CD4-positive, CD25-positive, alpha-beta regulatory T cell (primary cell): Measurements from ENCODE around the gene RNF31. TPM values are rescaled to one million over a fixed set of nuclear protein-coding genes. Genes with fewer than 3 reads are reported as not detected.

Experiments used
- ATAC-seq, 2 donors: fragments of 150-1000 bp; cut with Tn5 transposase; one replicate each; pipeline ENCODE4 v1.10.0; 2021; ENCODE audit warnings: low read depth in 2 of 2, moderate number of reproducible peaks in 2 of 2, moderate library complexity in 1 of 2
- DNase-seq, 3 donors: peaks; one replicate each; pipeline versions ENCODE4 v3.0.0 to v3.0.0-alpha.2; 2012 to 2022; ENCODE audit warnings: mixed read lengths in 1 of 3
- H3K27ac ChIP-seq: one replicate; pipeline ENCODE4 v1.7.0; 2013; ENCODE audit warnings: mild to moderate bottlenecking, low read length; ENCODE audit not compliant: insufficient read depth, poor library complexity, severe bottlenecking
- H3K27me3 ChIP-seq: one replicate; pipeline ENCODE4 v1.7.0; 2013; ENCODE audit warnings: low read length; ENCODE audit not compliant: control insufficient read depth, insufficient read depth
- H3K36me3 ChIP-seq: one replicate; pipeline ENCODE4 v1.7.0; 2013; ENCODE audit warnings: mild to moderate bottlenecking, low read length, moderate library complexity; ENCODE audit not compliant: control insufficient read depth, insufficient read depth
- H3K4me1 ChIP-seq: 2 replicates; pipeline ENCODE4 v1.7.0; 2013; ENCODE audit warnings: mild to moderate bottlenecking, low read length; ENCODE audit not compliant: insufficient read depth, control insufficient read depth, poor library complexity, severe bottlenecking
- H3K4me3 ChIP-seq: one replicate; pipeline ENCODE4 v1.7.0; 2013; ENCODE audit warnings: low read depth, mild to moderate bottlenecking, low read length, moderate library complexity
- H3K9me3 ChIP-seq, 2 experiments: 1 replicate in 1 of 2; 2 replicates in 1 of 2; pipeline ENCODE4 v1.7.0; 2013; ENCODE audit warnings: low read length in 2 of 2, mild to moderate bottlenecking in 1 of 2, moderate library complexity in 1 of 2; ENCODE audit not compliant: control insufficient read depth in 2 of 2
- H3K27ac Mint-ChIP-seq, 3 donors: one replicate each; pipeline ENCODE4 v1.8.0; 2020 to 2022; ENCODE audit warnings: mild to moderate bottlenecking in 3 of 3, mixed read lengths in 3 of 3, moderate library complexity in 2 of 3
- H3K27me3 Mint-ChIP-seq: one replicate; pipeline ENCODE4 v1.8.0; 2022; ENCODE audit warnings: mild to moderate bottlenecking, mixed read lengths
- H3K36me3 Mint-ChIP-seq: one replicate; pipeline ENCODE4 v1.8.0; 2020; ENCODE audit warnings: mixed read lengths
- H3K4me1 Mint-ChIP-seq, 4 donors: one replicate each; pipeline ENCODE4 v1.8.0; 2020 to 2022; ENCODE audit warnings: mixed read lengths in 4 of 4, mild to moderate bottlenecking in 1 of 4
- H3K4me3 Mint-ChIP-seq, 4 donors: one replicate each; pipeline ENCODE4 v1.8.0; 2020 to 2022; ENCODE audit warnings: mild to moderate bottlenecking in 4 of 4, mixed read lengths in 4 of 4, moderate library complexity in 3 of 4
- H3K9me3 Mint-ChIP-seq, 7 donors: one replicate each; pipeline ENCODE4 v1.8.0; 2020 to 2022; ENCODE audit warnings: mixed read lengths in 7 of 7, mild to moderate bottlenecking in 3 of 7, moderate library complexity in 2 of 7
- polyA plus RNA-seq, 4 donors: library from polyadenylated mRNA; unstranded; fragments of 300-500 nt; fragmentation: Illumina TruSeq; gene quantifications; one replicate each; pipeline ENCODE4 v1.2.3, GENCODE V29; 2021
- total RNA-seq: library from RNA; stranded (reverse); gene quantifications from one replicate; pipeline ENCODE4 v1.2.3, GENCODE V29; 2022

The RNF31 gene
- total and polyA plus RNA-seq, 5 donors from 2014 or later: 35.9 to 82.4 (median 45.5) TPM

DNA sequence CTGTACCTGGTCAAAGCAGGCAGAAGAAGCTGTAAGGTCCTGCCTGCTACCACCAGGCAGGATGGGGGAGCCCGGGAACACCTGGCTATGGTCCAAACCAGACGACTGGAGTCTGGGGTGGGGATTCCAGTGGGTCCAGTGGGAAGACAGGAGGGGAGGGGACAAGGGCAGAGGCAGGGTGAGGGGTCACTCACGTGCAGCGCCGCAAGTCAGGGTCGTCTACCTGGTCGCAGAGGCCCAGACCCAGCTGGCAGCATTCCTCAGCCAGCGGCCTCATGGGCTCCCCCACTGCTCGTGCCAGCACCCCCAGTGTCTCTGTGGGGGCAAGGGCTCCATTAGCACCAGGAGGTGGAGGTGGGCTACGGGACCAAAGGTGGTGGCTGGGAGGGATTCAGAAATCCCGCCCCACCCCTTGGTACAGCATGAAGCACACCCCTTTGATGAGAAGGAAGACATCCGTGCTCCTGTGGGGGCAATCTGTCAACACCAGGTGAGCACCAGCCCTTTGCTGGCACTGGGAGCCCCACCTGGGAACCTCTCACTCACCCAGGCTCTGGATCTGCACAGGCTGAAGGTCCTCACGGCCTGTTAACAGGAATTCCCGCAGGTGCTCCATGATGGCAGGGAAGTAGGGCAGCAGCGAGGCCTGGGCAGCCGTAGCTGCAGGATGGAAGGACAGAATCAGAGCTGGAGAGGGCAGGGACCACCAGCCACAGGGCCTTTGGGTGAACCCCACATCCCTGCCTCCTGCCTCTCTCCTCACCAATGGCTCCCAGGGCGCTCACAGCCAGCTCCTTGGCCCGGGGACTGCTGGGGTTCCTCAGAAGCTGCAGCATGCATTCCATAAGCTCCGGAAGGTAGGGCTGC is 37.0 kb downstream of the RNF31 start:
- Mint-ChIP-seq H3K4me3 (no peak overlapping the region), H3K36me3 (peaks cover 13% of the 10 kb centered on the region), H3K27me3 (peaks cover 5% of the 10 kb centered on the region), H3K4me1 (peaks cover 9 to 29% (median 17%) of the 10 kb centered on the region in 4 donors), H3K27ac (no peak overlapping the region), H3K9me3 (no peaks in the 10 kb centered on the region)
- Histone ChIP-seq H3K36me3 (peaks cover 44% of the 10 kb centered on the region), H3K27ac (no peak overlapping the region), H3K27me3 (no peaks in the 10 kb centered on the region), H3K4me3 (no peak overlapping the region), H3K9me3 (no peaks in the 10 kb centered on the region), H3K4me1 (peaks cover 18% of the 10 kb centered on the region)
- ATAC-seq (no peak), DNase-seq (no peak)

DNA sequence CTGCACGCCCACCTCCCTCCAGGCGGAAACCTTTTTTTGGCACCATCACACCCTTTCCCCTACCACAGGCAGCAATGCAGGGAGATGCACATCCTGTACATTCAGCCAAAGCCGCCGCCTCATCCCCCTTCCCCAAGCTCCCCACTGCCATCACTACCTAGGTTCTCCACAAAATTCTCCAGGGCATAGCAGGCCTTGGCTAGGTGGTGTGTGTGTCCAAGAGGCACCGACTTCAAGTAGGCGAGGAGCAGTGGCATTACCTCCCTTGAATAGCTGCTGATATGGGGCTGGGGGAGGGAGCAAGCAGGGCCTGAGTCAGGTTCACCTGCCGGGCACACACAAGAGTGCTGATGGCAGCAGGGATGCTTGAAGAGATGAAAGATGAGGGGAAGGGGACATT is 37.7 kb downstream of the RNF31 start:
- H3K9me3 ChIP-seq: no peaks in the 10 kb centered on the region
- H3K4me3 ChIP-seq: no peak overlapping the region
- no peaks in the 10 kb centered on the region for H3K9me3 Mint-ChIP-seq
- no peak for DNase-seq
- H3K27ac Mint-ChIP-seq: peak overlapping the region in 1 of 3 donors; percentile 69
- H3K4me3 Mint-ChIP-seq: peak overlapping the region in 1 of 4 donors; percentile 15
- peaks cover 5% of the 10 kb centered on the region for H3K27me3 Mint-ChIP-seq
- peaks cover 18% of the 10 kb centered on the region for H3K4me1 ChIP-seq
- peaks cover 38% of the 10 kb centered on the region for H3K36me3 ChIP-seq
- no peak overlapping the region for H3K27ac ChIP-seq
- no peaks in the 10 kb centered on the region for H3K27me3 ChIP-seq
- H3K36me3 Mint-ChIP-seq: peaks cover 10% of the 10 kb centered on the region
- no peak for ATAC-seq
- peaks cover 11 to 32% (median 19%) of the 10 kb centered on the region in 4 donors for H3K4me1 Mint-ChIP-seq

DNA sequence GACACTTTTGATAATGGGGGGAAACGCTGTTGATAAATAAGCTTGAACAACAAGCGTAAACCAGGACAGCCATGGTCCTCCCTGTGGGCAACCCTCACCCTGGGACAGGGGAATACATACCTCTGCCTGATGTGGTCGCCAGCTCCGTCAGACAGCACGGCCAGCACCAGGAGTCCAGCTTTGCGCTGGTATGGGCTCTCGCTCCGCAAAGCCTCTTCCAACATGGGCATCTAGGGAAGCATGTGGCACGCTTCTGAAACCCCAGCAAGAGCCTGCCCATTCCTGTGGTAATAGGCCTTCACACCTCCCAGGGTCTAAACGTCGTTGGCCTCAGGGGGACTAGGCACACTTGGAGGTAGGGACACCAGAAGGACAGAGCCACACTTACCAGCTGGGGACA is 38.4 kb downstream of the RNF31 start:
- Histone ChIP-seq H3K27me3 (no peaks in the 10 kb centered on the region), H3K27ac (no peak overlapping the region), H3K4me3 (no peak overlapping the region), H3K36me3 (peaks cover 34% of the 10 kb centered on the region), H3K4me1 (peaks cover 18% of the 10 kb centered on the region), H3K9me3 (no peaks in the 10 kb centered on the region)
- H3K27me3 Mint-ChIP-seq: peaks cover 5% of the 10 kb centered on the region
- H3K9me3 Mint-ChIP-seq: no peaks in the 10 kb centered on the region
- H3K4me1 Mint-ChIP-seq: peaks cover 11 to 32% (median 20%) of the 10 kb centered on the region in 4 donors
- no peak for DNase-seq
- ATAC-seq: no peak
- H3K27ac Mint-ChIP-seq: peak overlapping the region in 1 of 3 donors; percentile 15
- peaks cover 8% of the 10 kb centered on the region for H3K36me3 Mint-ChIP-seq
- peak overlapping the region in 1 of 4 donors; percentile 83 for H3K4me3 Mint-ChIP-seq

DNA sequence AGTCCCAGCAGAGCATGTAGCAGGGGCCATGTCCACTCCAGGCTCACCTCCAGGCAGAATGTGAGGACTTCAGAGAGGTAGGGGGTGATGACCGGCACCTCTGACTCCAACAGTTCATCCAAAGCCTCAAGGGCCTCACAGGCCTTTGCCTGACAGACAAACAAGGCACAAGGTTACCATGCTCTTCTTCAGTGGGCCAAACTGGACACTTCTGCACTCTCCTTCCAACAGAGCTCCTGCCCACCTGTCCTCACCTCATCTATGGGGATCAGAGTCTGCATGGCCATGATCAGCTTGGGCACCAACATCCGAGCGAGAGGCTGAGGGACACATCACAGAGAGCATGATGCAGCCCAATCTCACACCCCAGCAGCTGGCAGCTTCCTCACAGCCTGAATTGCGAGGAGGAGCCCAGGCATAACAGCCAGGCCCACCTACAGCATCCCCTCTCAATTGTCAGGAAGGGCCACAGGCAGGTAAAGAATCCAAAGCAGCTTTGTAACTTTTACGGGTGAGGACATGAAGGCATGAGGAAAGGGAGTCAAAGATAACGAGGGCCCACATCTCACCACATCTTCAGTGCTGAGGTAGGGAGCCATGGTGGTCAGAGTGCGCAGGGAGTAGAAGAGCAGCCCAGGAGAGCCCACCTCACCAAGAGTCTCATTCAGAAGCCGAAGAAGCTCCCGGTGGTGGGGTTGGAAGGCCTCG is 39.7 kb downstream of the RNF31 start:
- no peak overlapping the region for H3K27ac ChIP-seq
- ATAC-seq: no peak
- Mint-ChIP-seq H3K9me3 (no peaks in the 10 kb centered on the region), H3K27ac (peak overlapping the region; percentile 28 to 92 (median 64)), H3K4me1 (peaks cover 16 to 38% (median 26%) of the 10 kb centered on the region in 4 donors), H3K27me3 (peaks cover 5% of the 10 kb centered on the region), H3K4me3 (peak overlapping the region in 3 of 4 donors; percentile 90 to 95 (median 92)), H3K36me3 (peaks cover 4% of the 10 kb centered on the region)
- DNase-seq: no peak
- peak overlapping the region; percentile 11 for H3K4me3 ChIP-seq
- H3K4me1 ChIP-seq: peaks cover 18% of the 10 kb centered on the region
- H3K27me3 ChIP-seq: no peaks in the 10 kb centered on the region
- H3K9me3 ChIP-seq: no peaks in the 10 kb centered on the region
- peaks cover 30% of the 10 kb centered on the region for H3K36me3 ChIP-seq

DNA sequence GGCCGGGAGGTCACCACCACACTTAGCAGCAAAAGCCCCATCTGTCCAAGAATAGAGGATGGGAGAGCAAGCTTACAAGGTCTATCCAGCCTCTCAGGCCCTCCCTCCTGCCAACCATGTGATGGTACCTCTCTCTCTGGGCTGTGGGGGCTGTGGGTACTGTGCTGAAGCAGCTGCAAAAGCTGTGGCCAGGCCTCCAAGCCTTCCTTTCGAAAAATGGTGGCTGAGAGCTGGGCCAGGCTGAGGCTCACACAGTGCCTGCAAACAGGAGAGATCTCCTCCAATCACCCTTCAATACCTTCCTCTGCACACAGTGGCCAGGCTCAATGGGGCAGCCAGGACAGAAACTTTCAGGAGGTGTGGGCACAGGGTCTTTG is 40.2 kb downstream of the RNF31 start:
- H3K36me3 Mint-ChIP-seq: peaks cover 5% of the 10 kb centered on the region
- H3K27ac ChIP-seq: peak overlapping the region; percentile 79

DNA sequence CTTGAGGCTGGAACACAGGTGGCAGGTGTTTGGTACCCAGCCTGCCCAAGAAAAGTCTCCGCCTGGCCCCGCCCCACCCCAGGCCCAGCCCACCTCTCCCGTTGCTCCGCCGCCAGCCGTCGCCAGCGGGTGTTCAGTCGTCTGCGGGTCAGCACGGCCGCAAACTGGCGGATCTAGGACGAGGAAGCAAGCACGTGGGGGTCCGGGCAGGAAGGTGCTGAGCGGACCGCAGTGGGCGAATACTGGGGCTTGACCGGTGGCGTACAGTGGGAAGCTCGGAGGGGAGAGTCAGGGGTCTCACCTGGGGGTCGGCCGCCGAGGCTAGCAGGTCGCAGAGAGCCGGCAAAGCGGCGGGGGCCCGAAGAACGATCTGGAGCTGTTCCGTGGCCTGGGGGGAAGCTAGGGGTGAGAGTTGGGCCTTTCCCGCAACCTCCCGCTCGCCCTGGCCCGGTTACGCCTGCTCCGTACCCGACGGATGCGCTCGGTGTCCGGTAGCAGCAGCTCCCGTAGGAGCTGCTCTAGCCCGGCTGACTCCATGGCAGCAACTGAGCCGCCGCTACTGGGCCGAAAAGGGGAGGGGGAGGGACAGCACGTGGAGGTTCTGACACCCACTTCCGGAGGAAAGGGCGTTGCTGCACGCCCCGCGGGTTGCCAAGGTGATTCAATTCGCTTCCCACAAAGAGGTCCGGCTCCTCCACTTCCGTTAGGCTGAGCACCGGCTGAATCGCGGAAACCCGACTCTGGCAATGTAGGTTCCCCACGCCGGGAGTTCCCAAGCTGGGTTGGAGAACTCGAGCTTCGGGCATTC is 41.2 kb downstream of the RNF31 start, which contains the start of gene IPO4:
IPO4 (minus strand) TSS at position 566 of the 808 bp plus-strand sequence; CDS start at position 537, 29 bp downstream.
- Mint-ChIP-seq H3K9me3 (no peaks in the 10 kb centered on the region), H3K27ac (peak within 1 kb of the TSS; percentile 88 to 95 (median 92)), H3K36me3 (peaks cover 9% of the 10 kb centered on the region), H3K4me1 (peaks cover 22 to 48% (median 26%) of the 10 kb centered on the region in 4 donors), H3K27me3 (peaks cover 5% of the 10 kb centered on the region), H3K4me3 (peak within 1 kb of the TSS; percentile 90 to 98 (median 94))
- Histone ChIP-seq H3K27ac (peak within 1 kb of the TSS; percentile 79), H3K36me3 (peaks cover 38% of the 10 kb centered on the region), H3K4me3 (peak within 1 kb of the TSS; percentile 61), H3K4me1 (peaks cover 18% of the 10 kb centered on the region), H3K27me3 (no peaks in the 10 kb centered on the region), H3K9me3 (no peaks in the 10 kb centered on the region)
- DNase-seq: peak; percentile 94 to 98 (median 94)
- ATAC-seq: peak; percentile 90 to 94

More for the DNA sequence above, 40.2 kb downstream of the RNF31 start:
- H3K27ac Mint-ChIP-seq: peak overlapping the region in 2 of 3 donors; percentile 92 to 95
- H3K9me3 ChIP-seq: no peaks in the 10 kb centered on the region
- no peak for DNase-seq
- no peak for ATAC-seq
- H3K9me3 Mint-ChIP-seq: no peaks in the 10 kb centered on the region
- H3K4me3 Mint-ChIP-seq: peak overlapping the region; percentile 90 to 98 (median 94)
- peak overlapping the region; percentile 61 for H3K4me3 ChIP-seq
- H3K36me3 ChIP-seq: peaks cover 35% of the 10 kb centered on the region
- peaks cover 5% of the 10 kb centered on the region for H3K27me3 Mint-ChIP-seq
- no peaks in the 10 kb centered on the region for H3K27me3 ChIP-seq
- peaks cover 18% of the 10 kb centered on the region for H3K4me1 ChIP-seq
- peaks cover 21 to 42% (median 24%) of the 10 kb centered on the region in 4 donors for H3K4me1 Mint-ChIP-seq

DNA sequence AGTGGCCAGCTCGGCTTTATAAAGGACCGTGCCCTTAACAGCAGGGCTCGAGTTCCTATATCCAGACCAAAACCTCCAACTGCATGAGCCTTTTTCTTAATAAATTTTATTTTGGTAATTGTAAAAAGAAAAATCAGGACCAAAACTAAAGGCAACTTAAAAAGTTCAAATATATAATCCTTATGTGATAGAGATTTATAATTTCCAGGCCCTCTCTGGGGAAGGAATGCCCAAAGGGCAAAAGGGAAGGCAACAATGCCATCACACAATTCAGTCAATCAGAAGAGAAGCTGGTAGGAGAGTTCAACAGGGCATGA is 41.7 kb downstream of the RNF31 start:
- H3K9me3 ChIP-seq: no peaks in the 10 kb centered on the region
- ATAC-seq: no peak
- H3K27ac ChIP-seq: peak overlapping the region; percentile 79
- Mint-ChIP-seq H3K27ac (peak overlapping the region; percentile 88 to 95 (median 92)), H3K27me3 (peaks cover 5% of the 10 kb centered on the region), H3K4me1 (peaks cover 22 to 51% (median 28%) of the 10 kb centered on the region in 4 donors), H3K4me3 (peak overlapping the region; percentile 90 to 98 (median 94)), H3K36me3 (peaks cover 9% of the 10 kb centered on the region), H3K9me3 (no peaks in the 10 kb centered on the region)
- peaks cover 36% of the 10 kb centered on the region for H3K36me3 ChIP-seq
- peak overlapping the region; percentile 13 for H3K4me3 ChIP-seq
- no peak for DNase-seq
- peaks cover 20% of the 10 kb centered on the region for H3K4me1 ChIP-seq
- no peaks in the 10 kb centered on the region for H3K27me3 ChIP-seq
